GM18520 (cell line): ENCODE measurements around the gene FIZ1.
"Not testable (repeated sequence)": the region's sequence is repeated elsewhere in the genome, so short reads cannot be mapped to it uniquely, and the experiment has no call there.

Experiments used
- ATAC-seq: cut with Tn5 transposase; IDR thresholded peaks from one replicate; pipeline ENCODE4 v1.9.1; 2021; ENCODE audit not compliant: unreplicated experiment

FIZ1 gene

DNA sequence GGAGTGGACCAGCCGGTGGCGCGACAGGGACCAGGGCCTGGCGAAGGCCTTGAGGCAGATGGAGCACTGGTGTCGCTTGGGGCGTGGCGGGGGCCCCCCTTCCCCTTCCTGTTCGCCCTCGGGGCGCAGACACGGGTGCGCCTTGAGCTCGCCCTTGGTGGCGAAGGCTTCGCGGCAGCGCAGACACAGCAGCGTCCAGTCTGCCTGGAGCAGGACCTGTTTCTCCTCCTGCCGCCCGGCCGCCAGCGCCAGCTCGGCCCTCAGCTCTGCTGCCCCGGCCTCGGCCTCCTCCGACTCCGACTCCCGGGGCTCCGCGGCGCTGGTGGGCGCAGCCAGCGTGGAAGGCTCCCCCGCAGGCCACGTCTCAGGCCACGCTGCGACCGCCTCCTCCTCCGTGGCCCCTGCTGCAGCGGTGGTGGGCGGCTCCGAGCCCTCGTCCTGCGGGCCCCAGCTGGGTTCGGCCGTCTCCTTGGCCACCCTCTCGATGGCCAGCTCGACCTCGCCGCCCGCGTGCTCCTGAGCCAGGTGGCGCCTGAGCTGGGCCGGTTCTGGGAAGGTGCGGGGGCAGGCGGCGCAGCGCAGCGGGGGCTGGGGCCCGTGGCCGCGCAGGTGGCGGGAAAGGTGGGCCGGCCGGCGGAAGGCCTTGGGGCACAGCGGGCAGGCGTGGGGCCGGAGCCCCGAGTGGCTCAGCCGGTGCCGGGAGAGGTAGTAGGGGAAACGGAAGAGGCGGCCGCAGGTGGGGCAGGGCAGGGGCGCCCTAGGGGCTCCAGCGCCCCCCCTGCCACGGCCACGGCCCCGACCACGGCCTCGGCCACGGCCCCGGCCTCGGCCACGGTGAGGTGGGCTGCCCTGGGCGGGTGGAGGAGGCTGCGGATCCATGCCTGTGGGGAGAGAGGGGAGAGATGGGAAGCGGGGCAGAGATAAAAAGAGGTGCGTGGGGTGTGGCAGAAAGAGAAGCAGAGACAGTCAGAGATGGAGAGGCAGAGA is 20.3 kb downstream of the FIZ1 start:
- ATAC-seq, result no peak

DNA sequence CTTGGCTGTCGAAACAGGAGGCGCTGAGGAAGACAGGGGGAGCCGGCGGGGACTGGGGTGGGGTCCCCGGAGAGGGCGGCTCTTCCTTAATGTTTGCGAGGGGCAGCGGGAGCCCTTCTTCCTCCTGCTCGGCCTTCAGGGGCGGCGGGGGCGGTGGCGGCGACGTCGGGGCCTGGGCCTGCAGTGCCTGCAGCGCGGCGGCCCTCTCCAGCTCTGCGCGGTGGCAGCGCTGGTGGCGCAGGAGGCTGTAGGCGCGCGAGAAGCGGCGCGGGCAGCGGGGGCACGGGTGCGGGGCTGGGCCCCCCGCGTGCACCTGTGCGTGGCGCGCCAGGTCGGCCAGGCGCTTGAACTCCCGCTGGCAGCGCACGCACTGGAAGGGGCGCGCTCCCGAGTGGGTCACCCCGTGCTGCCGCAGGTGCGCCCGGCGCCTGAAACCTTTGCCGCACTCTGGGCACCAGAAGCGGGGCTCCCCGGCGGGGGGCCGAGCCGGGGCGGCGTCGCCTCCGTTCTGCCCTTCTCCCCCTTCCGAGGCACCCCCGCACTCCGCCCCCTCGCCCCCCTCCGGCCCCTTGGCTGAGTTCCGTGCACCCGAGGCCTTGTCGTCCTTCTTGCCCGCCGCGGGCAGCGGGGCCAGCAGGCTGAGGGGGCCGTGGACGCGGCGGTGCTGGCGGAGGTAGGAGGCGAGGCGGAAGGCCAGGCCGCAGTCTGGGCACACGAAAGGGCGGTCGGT is 21.1 kb downstream of the FIZ1 start:
- ATAC-seq, result no peak

DNA sequence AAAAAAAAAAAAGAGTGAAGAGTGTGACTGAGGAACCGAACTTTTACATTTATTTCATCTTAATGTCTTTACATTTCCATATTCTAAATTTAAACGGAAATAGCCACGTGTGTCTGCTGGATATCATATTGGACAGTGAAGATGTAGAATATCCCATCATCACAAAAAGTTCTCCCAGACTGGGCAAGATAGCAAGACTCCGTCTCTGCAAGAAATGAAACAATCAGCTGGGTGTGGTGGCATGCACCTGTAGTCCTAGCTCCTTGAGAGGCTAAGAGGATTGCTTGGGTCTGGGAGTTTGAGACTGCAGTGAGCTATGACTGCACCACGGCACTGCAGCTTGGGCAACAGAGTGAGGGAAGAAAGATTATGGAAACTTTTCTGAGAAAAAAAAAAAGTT is 22.6 kb downstream of the FIZ1 start:
- ATAC-seq, result no peak

DNA sequence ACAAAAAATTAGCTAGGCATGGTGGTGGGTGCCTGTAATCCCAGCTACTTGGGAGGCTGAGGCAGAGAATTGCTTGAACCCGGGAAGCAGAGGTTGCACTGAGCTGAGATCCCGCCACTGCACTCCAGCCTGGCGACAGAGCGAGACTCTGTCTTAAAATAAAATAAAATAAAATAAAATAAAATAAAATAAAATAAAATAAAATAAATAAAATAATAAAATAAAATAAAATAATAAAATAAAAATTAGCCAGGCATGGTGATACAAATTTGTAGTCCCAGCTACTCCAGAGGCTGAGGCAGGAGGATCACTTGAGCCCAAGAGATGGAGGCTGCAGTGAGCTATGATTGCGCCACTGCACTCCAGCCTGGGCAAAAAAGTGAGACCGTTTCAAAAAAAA is 25.4 kb downstream of the FIZ1 start:
- not testable (repeated sequence) for ATAC-seq

DNA sequence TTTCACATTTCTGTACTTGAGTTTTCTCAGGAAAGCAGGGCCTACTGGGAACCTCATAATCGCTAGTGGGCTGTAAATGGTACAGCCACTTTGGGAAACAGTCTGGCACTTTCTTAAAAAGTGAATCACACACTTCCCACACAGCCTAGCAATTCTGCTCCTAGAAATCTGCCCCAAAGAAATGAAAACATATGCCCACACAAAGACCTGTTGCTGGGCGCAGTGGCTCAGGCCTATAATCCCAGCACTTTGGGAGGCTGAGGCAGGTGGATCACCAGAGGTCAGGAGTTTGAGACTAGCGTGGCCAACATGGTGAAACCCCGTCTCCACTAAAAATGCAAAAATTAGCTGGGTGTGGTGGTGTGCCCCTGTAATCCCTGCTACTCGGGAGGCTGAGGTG is 29.8 kb downstream of the FIZ1 start:
- not testable (repeated sequence) for ATAC-seq

DNA sequence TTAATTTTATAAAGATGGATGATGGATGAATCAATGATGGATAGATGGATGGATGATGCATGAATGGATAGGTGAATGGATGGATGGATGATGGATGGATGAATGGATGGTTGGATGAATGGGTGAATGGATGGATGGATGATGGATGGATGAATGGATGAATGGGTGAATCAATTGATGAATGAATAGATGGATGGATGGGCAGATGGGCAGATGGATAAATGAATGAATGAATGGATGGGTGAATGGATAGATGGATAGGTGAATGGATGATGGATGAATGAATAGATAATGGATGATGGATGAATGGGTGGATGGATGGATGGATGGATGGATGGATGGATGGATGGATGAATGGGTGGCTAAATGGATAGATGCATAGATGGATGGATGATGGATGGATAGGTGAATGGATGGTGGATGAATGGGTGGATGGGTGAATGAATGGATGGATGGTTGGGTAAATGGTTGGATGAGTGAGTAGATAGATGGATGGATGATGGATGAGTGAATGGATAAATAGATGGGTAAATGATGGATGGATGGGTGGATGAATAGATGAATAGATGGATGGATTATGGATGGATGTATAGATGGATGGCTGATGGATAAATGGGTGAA is 31.5 kb downstream of the FIZ1 start:
- no peak for ATAC-seq

DNA sequence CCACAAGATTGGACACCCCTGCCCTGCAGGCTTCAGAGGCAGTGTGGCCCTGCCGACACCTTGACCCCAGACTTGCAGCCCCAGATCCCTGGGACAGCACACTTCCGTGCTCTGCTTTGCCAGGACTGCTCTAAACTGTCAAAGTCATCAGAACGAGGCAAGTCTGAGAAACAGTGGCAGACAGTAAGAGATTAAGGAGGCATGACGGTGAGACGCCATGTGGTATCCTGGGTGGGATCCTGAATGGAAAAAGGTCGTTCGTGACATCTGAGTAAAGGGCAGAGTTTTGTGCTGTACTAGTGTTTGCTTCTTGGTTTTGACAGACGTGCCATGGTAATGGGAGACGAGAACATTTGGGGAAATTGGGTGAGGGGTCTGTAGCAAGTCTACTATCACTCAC is 32.5 kb downstream of the FIZ1 start:
- no peak for ATAC-seq

DNA sequence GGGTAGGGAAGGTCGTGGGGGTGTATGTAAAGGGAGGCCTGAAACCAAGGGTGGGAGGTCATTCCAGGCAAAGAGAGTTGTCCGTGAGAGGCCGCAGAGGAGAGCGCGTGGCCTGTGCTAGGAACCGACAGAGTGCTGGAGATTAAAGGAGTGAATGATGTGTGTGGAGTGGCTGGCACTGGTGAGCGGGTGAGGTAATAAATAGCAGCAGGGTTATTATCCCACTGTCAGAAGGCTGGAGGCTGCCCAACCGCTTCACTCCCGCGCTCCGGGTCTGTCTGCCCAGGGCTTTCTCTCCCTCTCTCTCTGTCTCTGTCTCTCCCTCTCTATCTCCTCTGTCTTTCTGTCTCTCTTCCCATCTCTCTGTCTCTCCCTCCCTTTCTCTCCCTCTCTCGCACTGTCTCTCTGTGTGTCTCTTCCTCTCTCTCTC is 36.0 kb downstream of the FIZ1 start:
- ATAC-seq, result no peak

DNA sequence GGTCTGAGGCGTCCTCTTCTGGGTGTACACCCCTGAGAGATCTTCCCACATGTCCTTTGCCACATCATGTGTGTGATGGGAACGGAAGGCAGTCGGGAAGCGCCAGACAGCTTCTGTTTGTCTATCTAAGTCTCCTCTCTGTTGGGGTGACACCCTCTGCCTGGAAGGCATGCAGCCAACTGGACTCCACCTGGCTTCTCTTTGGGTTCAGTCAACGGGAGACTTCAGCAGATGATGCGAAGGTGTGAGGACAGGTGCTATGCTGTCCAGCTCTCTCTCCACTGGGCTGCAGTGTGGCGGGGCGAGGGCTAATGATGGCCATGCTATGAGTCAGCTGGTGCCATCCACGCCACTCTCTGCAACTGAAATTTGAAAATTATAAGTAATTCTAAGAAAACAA is 39.6 kb downstream of the FIZ1 start:
- ATAC-seq, result no peak

DNA sequence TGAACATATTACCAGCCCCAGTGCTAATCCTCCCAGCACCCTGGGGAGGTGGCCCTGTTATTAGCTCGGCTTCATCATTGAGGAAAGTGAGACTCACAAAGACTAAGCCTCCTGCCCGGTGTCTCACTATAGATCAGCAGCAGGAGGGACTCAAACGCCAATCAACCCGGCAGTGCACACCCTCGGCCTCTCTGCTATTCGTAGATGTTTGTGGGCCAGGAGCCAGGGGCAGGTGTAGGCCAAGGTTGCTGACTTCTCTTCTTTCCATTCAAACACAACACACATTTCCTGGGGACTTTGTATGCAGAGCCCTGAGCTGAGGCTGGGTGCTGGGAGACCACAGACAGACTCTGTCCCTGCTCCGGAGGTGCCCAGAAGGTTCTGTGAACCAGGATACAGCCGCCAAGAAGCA is 44.6 kb downstream of the FIZ1 start:
- ATAC-seq, result no peak

DNA sequence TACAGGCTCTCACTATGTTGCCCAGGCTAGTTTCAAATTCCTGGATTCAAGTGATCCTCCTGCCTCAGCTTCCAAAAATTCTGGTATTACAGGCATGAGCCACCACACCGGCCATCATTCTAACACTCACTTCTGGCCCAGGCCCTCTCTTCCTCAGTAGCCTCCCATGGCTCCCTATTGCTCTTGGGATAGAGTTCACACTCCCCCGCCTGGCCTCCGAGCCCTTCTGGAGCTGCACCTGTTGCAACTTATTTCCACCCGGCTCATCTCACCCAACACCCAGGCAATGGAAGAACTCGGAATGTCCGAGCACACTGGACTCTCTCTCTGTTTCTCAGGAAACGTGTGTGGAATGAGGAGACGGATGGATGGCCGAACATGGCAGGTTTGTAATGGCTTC is 45.0 kb downstream of the FIZ1 start:
- ATAC-seq, result no peak

DNA sequence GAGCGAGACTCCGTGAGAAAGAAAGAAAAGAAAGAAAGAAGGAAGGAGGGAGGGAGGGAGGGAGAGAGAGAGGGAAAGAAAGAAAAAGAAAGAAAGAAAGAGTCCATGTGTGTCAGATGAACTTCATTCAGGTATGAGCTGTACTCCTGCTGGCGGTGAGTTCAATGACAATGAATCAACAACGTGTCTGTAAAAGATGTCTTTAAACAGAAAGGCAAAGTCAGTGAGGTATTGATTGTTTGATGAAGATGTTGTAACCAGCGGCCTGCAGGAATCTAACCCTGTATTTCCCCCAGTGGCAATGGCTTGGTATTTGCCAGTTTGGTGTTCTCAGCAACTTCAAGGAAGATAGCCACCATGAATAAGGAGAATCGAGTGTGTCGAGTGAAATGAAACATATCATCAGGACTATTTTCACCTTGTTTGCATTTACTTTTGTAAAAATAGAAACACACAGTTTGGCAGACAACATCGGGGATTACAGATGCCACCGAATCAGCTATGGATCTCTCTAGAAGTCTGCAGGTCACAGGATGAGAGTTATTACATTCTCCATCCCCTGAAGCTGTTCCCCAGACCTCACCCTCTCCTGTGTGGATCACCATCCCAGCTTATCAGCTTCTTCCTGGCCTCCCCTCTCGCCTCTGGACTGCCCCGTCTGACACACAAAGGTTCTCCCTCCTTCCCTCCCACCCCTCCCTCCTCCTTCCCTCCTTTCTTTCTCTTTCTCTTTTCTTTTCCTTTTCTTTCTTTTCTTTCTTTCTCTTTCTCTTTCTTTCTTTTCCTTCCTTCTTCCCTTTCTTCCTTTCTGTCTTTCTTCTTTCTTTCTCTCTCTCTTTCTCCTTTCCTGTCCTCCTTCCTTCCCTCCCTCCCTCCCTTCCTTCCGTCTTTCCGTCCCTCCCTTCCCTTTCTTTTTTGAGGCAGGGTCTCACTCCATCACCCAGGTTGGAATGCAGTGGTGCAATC is 45.8 kb downstream of the FIZ1 start:
- no peak for ATAC-seq

DNA sequence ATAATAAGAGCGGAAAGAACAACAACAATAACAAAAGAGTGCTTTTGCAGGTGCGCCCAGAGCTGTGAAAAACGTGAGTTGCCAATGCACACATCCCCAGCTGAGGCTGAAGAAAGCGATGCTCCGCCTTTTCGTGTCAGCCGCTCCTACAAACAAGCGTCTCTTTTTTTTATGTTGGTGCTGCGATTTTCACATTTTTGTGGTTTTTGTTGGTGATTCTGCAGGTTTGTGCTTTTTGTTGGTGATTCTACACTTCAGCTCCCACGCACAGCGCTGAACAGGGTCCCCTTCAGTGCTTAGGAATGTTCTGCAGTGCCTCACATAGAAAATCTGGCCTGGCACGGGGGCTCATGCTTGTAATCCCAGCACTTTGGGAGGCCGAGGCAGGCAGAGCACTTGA is 46.7 kb downstream of the FIZ1 start:
- no peak for ATAC-seq

DNA sequence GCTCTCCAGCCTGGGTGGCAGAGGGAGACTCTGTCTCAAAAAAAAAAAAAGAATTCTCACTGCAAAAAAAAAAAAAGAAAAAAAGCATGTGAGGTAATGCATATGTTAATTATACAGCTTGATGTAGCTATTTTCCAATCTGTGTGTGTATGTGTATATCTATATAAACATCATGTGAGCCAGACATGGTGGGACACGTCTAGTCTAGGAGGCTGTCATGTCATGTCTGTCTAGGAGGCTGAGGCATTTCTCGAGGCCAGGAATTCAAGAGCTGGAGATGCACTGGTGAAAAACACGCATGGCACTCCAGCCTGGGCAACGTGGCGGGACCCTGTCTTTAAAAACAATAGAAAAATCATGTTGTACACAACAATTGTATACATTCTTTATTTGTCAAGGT is 47.1 kb downstream of the FIZ1 start:
- ATAC-seq, result no peak

DNA sequence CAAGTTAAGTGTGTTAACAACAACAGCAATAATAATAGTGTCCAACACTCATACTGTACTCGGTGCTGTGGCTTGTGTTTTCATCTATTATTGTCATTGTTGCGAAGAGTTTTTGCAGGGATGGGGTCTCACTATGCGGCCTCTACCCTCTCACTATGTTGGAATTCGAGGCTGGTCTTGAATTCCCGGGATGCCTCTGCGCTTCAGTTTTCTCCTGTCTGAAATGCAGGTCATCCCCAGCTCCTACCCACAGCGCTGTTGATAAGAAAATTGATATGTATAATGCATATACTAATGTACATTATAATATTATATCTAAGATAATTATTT is 49.0 kb downstream of the FIZ1 start:
- no peak for ATAC-seq

DNA sequence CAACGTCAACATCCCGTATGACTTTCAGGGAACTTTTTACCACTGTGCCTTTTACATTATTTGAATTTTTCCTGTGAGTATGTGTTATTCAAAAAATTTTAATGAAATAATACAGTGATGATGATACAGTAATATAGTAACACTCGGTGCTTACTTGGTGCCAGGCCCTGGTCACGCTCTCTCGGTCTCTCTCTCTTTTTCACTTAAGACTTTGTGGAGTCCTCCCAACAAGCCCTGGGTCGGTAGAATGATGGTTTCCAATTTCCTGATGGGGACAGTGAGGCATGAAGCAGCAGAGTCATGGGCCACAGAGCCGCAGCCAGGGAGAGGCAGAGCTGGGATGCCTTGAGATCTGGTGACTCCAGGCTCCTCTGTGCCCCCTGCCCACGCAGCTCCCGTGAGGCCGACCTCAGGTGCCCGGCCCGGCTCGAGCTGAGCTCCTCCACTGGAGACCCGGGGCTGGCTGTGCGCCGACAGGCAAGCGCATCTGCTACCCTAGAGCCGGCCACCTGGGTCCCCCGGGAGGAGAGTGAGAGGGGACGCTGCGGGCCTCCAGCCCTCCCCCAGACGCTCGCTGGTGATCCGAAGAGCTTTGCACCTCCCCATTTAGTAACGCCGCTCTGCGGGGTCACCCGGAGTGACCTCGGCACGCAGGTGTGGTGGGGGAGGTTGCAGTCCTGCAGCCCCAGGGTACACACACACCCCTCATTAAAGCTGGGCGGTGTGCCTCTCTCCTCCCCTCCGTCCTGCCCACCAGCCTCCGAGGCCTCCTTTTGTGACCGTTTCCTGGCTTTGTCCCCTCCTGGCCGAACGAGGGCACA is 49.6 kb downstream of the FIZ1 start:
- ATAC-seq, result no peak

DNA sequence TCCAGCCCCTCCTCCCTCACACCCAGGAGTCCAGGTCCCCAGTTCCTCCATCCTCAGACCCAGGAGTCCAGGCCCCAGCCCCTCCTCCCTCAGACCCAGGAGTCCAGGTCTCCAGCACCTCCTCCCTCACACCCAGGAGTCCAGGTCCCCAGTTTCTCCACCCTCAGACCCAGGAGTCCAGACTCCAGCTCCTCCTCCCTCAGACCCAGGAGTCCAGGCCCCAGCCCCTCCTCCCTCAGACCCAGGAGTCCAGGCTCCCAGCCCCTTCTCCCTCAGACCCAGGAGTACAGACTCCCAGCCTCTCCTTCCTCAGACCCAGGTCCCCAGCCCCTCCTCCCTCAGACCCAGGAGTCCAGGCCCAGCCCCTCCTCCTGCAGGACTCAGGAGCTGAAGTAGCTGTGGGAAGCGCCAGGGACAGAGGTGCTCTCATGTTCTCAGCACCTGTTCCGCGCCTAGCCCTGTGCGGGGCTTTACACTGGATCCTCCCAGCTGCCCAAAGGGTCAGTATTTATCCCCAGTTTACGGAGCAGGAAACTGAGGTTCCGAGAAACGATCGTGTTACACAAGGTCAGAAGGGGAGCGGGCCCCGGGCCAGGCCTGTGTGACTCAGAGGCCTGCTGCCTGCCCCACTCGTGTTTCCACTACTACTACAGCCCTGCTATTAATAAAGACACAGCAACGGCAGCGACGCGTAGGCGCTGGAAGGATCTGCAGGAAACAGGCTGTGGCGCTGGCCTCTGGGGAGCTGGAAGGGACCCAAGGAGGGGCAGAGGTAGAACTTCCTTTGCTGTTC is 52.3 kb downstream of the FIZ1 start:
- no peak for ATAC-seq

DNA sequence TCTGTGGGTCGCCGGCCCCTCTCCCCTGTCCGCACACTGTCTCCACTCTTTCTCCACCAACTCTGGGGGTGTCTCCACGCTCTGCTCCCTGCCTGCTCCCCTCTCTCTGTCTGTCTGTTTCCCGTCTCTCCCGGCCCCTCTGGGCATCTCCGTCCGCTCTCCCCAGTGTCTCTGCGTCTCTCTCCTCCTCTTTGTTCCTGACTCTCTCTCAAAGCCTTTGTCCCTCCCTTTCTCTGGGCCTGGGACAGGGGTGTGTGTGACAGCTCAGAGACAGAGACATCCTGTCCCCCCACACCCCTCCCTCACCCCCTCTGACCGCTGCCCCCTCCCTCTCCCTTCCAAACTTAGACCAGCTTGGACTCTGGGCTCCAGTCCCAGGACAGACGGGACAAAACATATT is 53.3 kb downstream of the FIZ1 start:
- no peak for ATAC-seq

DNA sequence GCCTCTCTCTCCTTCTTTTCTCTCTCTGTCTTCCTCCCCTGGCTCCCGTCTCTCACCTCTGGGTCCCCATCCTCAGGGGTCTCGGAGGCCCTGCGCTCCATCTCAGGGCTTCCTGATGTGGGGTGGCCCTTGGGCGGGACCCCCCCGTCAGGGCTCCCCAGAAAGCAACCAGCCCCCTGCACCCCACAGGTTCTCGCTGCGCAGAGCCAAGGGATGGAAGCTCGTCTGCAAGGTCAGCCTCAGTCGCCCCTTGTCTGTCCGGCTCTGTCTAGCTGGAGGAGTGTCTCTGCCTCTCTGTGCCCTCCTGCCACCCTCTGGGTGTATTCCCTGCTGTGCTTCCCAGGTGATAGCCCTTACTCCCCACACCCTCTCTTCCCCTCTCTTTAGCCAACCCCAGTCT is 53.9 kb downstream of the FIZ1 start, which contains the start of gene SBK3:
Gene SBK3 (minus strand): TSS at position 101 of the 400 bp plus-strand sequence. CDS start 0 bp downstream, at position 101.
- no peak for ATAC-seq
